Activated CD8-positive, alpha-beta T cell treated with anti-CD3 and anti-CD28 coated beads for 36 hours (primary cell): Measurements from ENCODE around the gene ATE1. TPM values are rescaled to one million over a fixed set of nuclear protein-coding genes. Genes with fewer than 3 reads are reported as not detected.
A peak's percentile ranks its signal among the peaks of the same experiment; 100 is the strongest.

ENCODE experiments used
- ATAC-seq: fragments of 200-7000 bp; cut with Tn5 transposase; one replicate; pipeline ENCODE4 v1.10.0; 2021; ENCODE audit warnings: mild to moderate bottlenecking, moderate library complexity
- CTCF ChIA-PET: fragments of 350-600 bp; sonication (Branson Sonifier 250); formaldehyde crosslinking; loops from one replicate; lab custom pipeline; 2021; ENCODE audit warnings: antibody characterized with exemption; lab: Charles Lee
- POLR2A ChIA-PET: fragments of 350-600 bp; sonication (Branson Sonifier 250); formaldehyde crosslinking; loops from one replicate; lab custom pipeline; 2021; ENCODE audit warnings: antibody characterized with exemption; lab: Charles Lee
- DNase-seq: peaks from one replicate; pipeline ENCODE4 v3.0.0-alpha.2; 2020
- H3K27ac Mint-ChIP-seq: one replicate; pipeline ENCODE4 v1.8.0; 2021; ENCODE audit warnings: mild to moderate bottlenecking, mixed read lengths
- H3K27me3 Mint-ChIP-seq: one replicate; pipeline ENCODE4 v1.8.0; 2021; ENCODE audit warnings: mixed read lengths
- H3K36me3 Mint-ChIP-seq: one replicate; pipeline ENCODE4 v1.8.0; 2021; ENCODE audit warnings: low read depth, mixed read lengths
- H3K4me1 Mint-ChIP-seq: one replicate; pipeline ENCODE4 v1.8.0; 2021; ENCODE audit warnings: low read depth, mixed read lengths
- H3K4me3 Mint-ChIP-seq: one replicate; pipeline ENCODE4 v1.8.0; 2021; ENCODE audit warnings: mild to moderate bottlenecking, moderate library complexity, mixed read lengths
- H3K9me3 Mint-ChIP-seq: one replicate; pipeline ENCODE4 v1.8.0; 2021; ENCODE audit warnings: mixed read lengths
- CTCF ChIP-seq: fragments of 200-600 bp; IDR thresholded peaks from one replicate; pipeline ENCODE4 v1.8.0; 2022; ENCODE audit warnings: antibody characterized with exemption, mild to moderate bottlenecking
- intact Hi-C: fragments of 100-400 bp; cut with micrococcal nuclease; formaldehyde crosslinking; loops from one replicate; pipeline ENCODE4 v1.10.0; 2022
- total RNA-seq, 2 experiments: library from RNA; stranded (reverse); gene quantifications; one replicate each; pipeline ENCODE4 v1.2.3, GENCODE V29; 2021

Gene ATE1
- total RNA-seq, 2 experiments from 2014 or later: 18.0 to 19.2 TPM

DNA sequence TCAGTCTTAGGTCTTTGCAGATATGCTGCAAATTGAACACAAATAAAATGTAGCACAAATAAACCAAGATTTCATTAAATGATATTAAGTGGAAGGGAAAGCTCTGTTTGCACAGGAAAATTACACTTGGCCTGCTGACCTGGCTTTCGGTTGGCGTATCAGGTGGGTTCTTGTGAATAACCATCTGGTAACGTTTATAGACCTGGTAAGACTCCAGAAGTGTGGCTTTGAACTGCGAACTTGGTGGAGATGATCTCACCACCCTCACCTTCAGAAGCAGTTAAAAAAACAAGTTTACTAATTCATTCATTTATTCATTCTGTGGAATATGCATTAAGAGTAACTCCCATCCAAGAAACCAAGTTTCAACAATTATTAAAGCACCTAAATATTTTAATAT, 28.1 kb downstream of the ATE1 start:
- Mint-ChIP-seq H3K4me1 (peaks cover 2% of the 10 kb centered on the region), H3K27ac (no peak overlapping the region), H3K4me3 (no peak overlapping the region), H3K36me3 (peaks cover 13% of the 10 kb centered on the region), H3K27me3 (no peaks in the 10 kb centered on the region), H3K9me3 (no peaks in the 10 kb centered on the region)
- no peak for TF ChIP-seq CTCF
- CTCF ChIA-PET: interaction anchor here (0.9 to 2.1 kb wide), 6 partner anchors 8 to 752 kb away, joined by 3 to 9 read pairs (median 4); no protein-coding TSS in a partner anchor
- intact Hi-C loops: no loop called here
- ATAC-seq (no peak), DNase-seq (no peak)
- POLR2A ChIA-PET: interaction anchor here (0.6 kb wide), 1 partner anchor 1107 kb away, joined by 3 read pairs; no protein-coding TSS in a partner anchor

DNA sequence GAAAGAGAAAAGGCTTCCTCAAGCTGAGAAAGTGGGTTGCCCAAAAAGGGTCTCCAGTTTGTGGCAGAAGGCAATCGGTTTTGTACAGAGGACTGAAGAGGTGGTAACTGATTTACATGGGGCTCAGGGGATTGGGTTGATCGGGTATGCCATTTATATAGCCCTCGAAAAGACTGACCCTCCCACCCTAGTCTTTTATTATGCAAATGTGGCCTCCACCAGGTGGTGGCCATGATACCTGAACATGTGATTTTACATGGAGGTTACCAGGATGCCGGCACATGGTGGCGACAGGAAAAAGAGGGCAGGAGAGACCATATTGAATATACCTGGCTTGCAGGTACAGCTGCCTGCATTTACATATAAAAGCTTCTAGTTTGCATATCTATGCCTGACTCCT, 36.7 kb downstream of the ATE1 start:
- H3K27ac Mint-ChIP-seq: no peak overlapping the region
- intact Hi-C loops: no loop called here
- no peak for TF ChIP-seq CTCF
- no peaks in the 10 kb centered on the region for H3K9me3 Mint-ChIP-seq
- POLR2A ChIA-PET: no interaction called here
- no peaks in the 10 kb centered on the region for H3K4me1 Mint-ChIP-seq
- CTCF ChIA-PET: interaction anchor here (1.1 to 2.0 kb wide), 2 partner anchors 10 to 68 kb away, joined by 3 to 9 read pairs; no protein-coding TSS in a partner anchor
- no peaks in the 10 kb centered on the region for H3K27me3 Mint-ChIP-seq
- peaks cover 5% of the 10 kb centered on the region for H3K36me3 Mint-ChIP-seq
- H3K4me3 Mint-ChIP-seq: no peak overlapping the region
- no peak for DNase-seq
- no peak for ATAC-seq

DNA sequence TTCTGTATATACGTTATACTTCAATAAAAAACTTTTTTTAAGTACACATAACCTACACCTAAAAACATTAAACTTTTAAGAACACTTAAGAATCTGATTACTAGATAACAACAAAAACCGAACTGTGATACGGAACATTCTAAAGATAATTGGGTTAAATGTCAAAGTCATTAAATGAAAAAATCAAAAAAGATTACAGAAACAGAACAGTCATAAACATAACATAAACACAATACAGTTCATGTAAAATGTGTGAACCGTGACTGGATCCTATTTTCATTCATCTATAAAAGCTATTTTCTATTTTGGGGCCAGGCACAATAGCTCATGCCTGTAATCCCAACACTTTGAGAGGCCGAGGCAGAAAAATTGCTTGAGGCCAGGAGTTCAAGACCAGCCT, 38.6 kb downstream of the ATE1 start:
- no peak for ATAC-seq
- Mint-ChIP-seq H3K9me3 (no peaks in the 10 kb centered on the region), H3K27me3 (no peaks in the 10 kb centered on the region), H3K4me3 (no peak overlapping the region), H3K4me1 (no peaks in the 10 kb centered on the region), H3K36me3 (peaks cover 5% of the 10 kb centered on the region), H3K27ac (no peak overlapping the region)
- ChIA-PET CTCF (interaction anchor here (3.5 to 4.5 kb wide), 2 partner anchors 12 to 65 kb away, joined by 21 to 34 read pairs; no protein-coding TSS in a partner anchor), POLR2A (no interaction called here)
- no peak for TF ChIP-seq CTCF
- no peak for DNase-seq
- intact Hi-C loops: loop anchor here (5.0 kb wide), 1 partner anchor 947 kb away; no protein-coding TSS in a partner anchor

- Mint-ChIP-seq H3K27me3 (no peaks in the 10 kb centered on the region), H3K27ac (no peak overlapping the region), H3K9me3 (no peaks in the 10 kb centered on the region), H3K4me1 (no peaks in the 10 kb centered on the region), H3K36me3 (peaks cover 5% of the 10 kb centered on the region), H3K4me3 (no peak overlapping the region)
- ChIA-PET POLR2A (interaction anchor here (1.5 kb wide), 1 partner anchor 10 kb away, joined by 3 read pairs; no protein-coding TSS in a partner anchor), CTCF (interaction anchor here (0.6 to 4.5 kb wide), 20 partner anchors 8 to 945 kb away, joined by 3 to 34 read pairs (median 4); no protein-coding TSS in a partner anchor)
- intact Hi-C loops: loop anchor here (5.0 kb wide), 1 partner anchor 945 kb away; no protein-coding TSS in a partner anchor
- peak; percentile 81 for ATAC-seq
- peak; percentile 70 for TF ChIP-seq CTCF
- DNase-seq: peak; percentile 67
Observed at GRCh38 chr10:121886997-121887622, 40.7 kb downstream of the ATE1 start.

DNA sequence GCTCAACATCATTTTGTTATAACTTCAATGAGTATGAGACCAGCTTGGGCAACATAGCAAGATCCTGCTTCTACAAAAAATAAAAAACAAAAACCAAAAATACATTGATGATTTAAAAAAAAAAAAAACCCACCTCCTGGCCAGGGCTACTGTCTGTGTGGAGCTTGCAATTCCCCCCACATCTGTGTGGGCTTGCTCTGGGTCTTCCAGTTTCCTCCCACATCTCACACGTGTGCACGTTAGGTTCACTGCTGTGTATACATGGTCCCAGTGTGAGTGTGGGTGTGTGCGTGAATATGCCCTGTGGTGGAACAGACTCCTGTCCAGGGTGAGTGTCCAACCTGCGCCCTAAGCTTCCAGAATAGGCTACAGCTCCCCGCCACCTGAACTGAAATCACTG, 41.6 kb downstream of the ATE1 start:
- CTCF ChIA-PET: interaction anchor here (0.9 to 4.5 kb wide), 7 partner anchors 8 to 62 kb away, joined by 3 to 34 read pairs (median 9); no protein-coding TSS in a partner anchor
- H3K4me1 Mint-ChIP-seq: peaks cover under 1% of the 10 kb centered on the region
- H3K27ac Mint-ChIP-seq: no peak overlapping the region
- no peaks in the 10 kb centered on the region for H3K9me3 Mint-ChIP-seq
- DNase-seq: no peak
- POLR2A ChIA-PET: interaction anchor here (1.5 kb wide), 1 partner anchor 10 kb away, joined by 3 read pairs; no protein-coding TSS in a partner anchor
- intact Hi-C loops: loop anchor here (5.0 kb wide), 1 partner anchor 944 kb away; no protein-coding TSS in a partner anchor
- H3K36me3 Mint-ChIP-seq: peaks cover 5% of the 10 kb centered on the region
- ATAC-seq: no peak
- no peaks in the 10 kb centered on the region for H3K27me3 Mint-ChIP-seq
- no peak overlapping the region for H3K4me3 Mint-ChIP-seq
- no peak for TF ChIP-seq CTCF
